ENCODE data around the gene PPARGC1A.

Gene PPARGC1A

GRCh38 chr4:23873717-23874535 lies 15.9 kb downstream of the PPARGC1A start:
- Histone ChIP-seq H3K27me3 (replicated peaks) (no peaks in the 10 kb centered on the region), H3K27ac (no peak overlapping the region), H3K36me3 (replicated peaks) (no peaks in the 10 kb centered on the region), H3K4me3 (ENCODE audit: low read depth, low read length) (no peak overlapping the region)
- no peak for DNase-seq
- in situ Hi-C loops (cut with HindIII; ENCODE audit: low pct_ligation_motif_present, low sequenced_read_pairs), result no loop called here
- TF ChIP-seq CTCF (IDR thresholded peaks at IDR 0.05; ENCODE audit: low read depth, low read length, missing control alignments), result no peak

- Histone ChIP-seq H3K4me3 (ENCODE audit: low read depth, low read length) (no peak overlapping the region), H3K27me3 (replicated peaks) (no peaks in the 10 kb centered on the region), H3K27ac (no peak overlapping the region), H3K36me3 (replicated peaks) (no peaks in the 10 kb centered on the region)
- DNase-seq, result no peak
- TF ChIP-seq CTCF (IDR thresholded peaks at IDR 0.05; ENCODE audit: low read depth, low read length, missing control alignments), result no peak
- in situ Hi-C loops (cut with HindIII; ENCODE audit: low pct_ligation_motif_present, low sequenced_read_pairs), result no loop called here
Observed at GRCh38 chr4:23871426-23871825, 18.4 kb downstream of the PPARGC1A start.

GRCh38 chr4:23866450-23867075 lies 23.3 kb downstream of the PPARGC1A start:
- Histone ChIP-seq H3K36me3 (replicated peaks) (no peaks in the 10 kb centered on the region), H3K27ac (no peak overlapping the region), H3K4me3 (ENCODE audit: low read depth, low read length) (no peak overlapping the region), H3K27me3 (replicated peaks) (no peaks in the 10 kb centered on the region)
- no peak for TF ChIP-seq CTCF (IDR thresholded peaks at IDR 0.05; ENCODE audit: low read depth, low read length, missing control alignments)
- DNase-seq, result no peak
- in situ Hi-C loops (cut with HindIII; ENCODE audit: low pct_ligation_motif_present, low sequenced_read_pairs), result no loop called here

- Histone ChIP-seq H3K4me3 (ENCODE audit: low read depth, low read length) (no peak overlapping the region), H3K27ac (no peak overlapping the region), H3K27me3 (replicated peaks) (no peaks in the 10 kb centered on the region), H3K36me3 (replicated peaks) (no peaks in the 10 kb centered on the region)
- in situ Hi-C loops (cut with HindIII; ENCODE audit: low pct_ligation_motif_present, low sequenced_read_pairs), result no loop called here
- no peak for DNase-seq
- no peak for TF ChIP-seq CTCF (IDR thresholded peaks at IDR 0.05; ENCODE audit: low read depth, low read length, missing control alignments)
Observed at GRCh38 chr4:23861897-23862296, 27.9 kb downstream of the PPARGC1A start.

GRCh38 chr4:23860919-23861318 lies 28.9 kb downstream of the PPARGC1A start:
- no peak for DNase-seq
- in situ Hi-C loops (cut with HindIII; ENCODE audit: low pct_ligation_motif_present, low sequenced_read_pairs), result no loop called here
- no peak for TF ChIP-seq CTCF (IDR thresholded peaks at IDR 0.05; ENCODE audit: low read depth, low read length, missing control alignments)
- H3K27me3 ChIP-seq (replicated peaks), result no peaks in the 10 kb centered on the region
- no peaks in the 10 kb centered on the region for H3K36me3 ChIP-seq (replicated peaks)
- no peak overlapping the region for H3K4me3 ChIP-seq (ENCODE audit: low read depth, low read length)
- no peak overlapping the region for H3K27ac ChIP-seq
